Kidney (tissue), 14 donors: Measurements from ENCODE around the gene NAT9. TPM values are rescaled to one million over a fixed set of nuclear protein-coding genes. Genes with fewer than 3 reads are reported as not detected.

Experiments used
- DNase-seq, 5 donors: peaks; one replicate each; pipeline ENCODE4 v3.0.0-alpha.2; 2013 to 2020
- FAIRE-seq: peaks from 2 replicates; lab custom pipeline; 2012; peaks lifted over from hg19 to GRCh38; lab: Jason Lieb, UNC
- H3K27ac ChIP-seq, 2 donors: one replicate each; pipeline ENCODE4 v1.7.0; 2013; ENCODE audit warnings: low read depth in 2 of 2, low read length in 2 of 2, inconsistent platforms in 1 of 2
- H3K27me3 ChIP-seq: one replicate; pipeline ENCODE4 v1.7.1; 2013; ENCODE audit warnings: low read length, inconsistent platforms; ENCODE audit not compliant: control insufficient read depth, insufficient read depth
- H3K36me3 ChIP-seq, 3 donors: one replicate each; pipeline versions ENCODE4 v1.7.0 to v1.7.1; 2013; ENCODE audit warnings: low read length in 3 of 3, control low read depth in 1 of 3, inconsistent platforms in 1 of 3; ENCODE audit not compliant: insufficient read depth in 3 of 3, control insufficient read depth in 2 of 3
- H3K4me1 ChIP-seq, 3 donors: one replicate each; pipeline versions ENCODE4 v1.7.0 to v1.7.1; 2013; ENCODE audit warnings: low read length in 3 of 3, inconsistent platforms in 1 of 3, low read depth in 1 of 3; ENCODE audit not compliant: control insufficient read depth in 2 of 3, insufficient read depth in 2 of 3
- H3K4me3 ChIP-seq, 3 donors: one replicate each; pipeline versions ENCODE4 v1.7.0 to v1.8.1; 2013; ENCODE audit warnings: low read length in 3 of 3, control low read depth in 1 of 3, inconsistent platforms in 1 of 3
- H3K9ac ChIP-seq, 3 donors: one replicate each; pipeline versions ENCODE4 v1.7.0 to v1.7.1; 2013; ENCODE audit warnings: low read length in 3 of 3, control low read depth in 1 of 3, inconsistent platforms in 1 of 3
- H3K9me3 ChIP-seq, 3 donors: one replicate each; pipeline versions ENCODE4 v1.7.0 to v1.7.1; 2013; ENCODE audit warnings: low read length in 3 of 3, control low read depth in 1 of 3, inconsistent platforms in 1 of 3; ENCODE audit not compliant: control insufficient read depth in 2 of 3, insufficient read depth in 1 of 3
- CTCF ChIP-seq: IDR thresholded peaks from 3 replicates; pipeline ENCODE4 v1.5.1; 2012; ENCODE audit warnings: mild to moderate bottlenecking, moderate library complexity, borderline replicate concordance; ENCODE audit not compliant: insufficient read depth; ENCODE audit errors: extremely low read depth
- intact Hi-C: fragments of 100-400 bp; cut with DNase I; formaldehyde crosslinking; loops from one replicate; pipeline ENCODE4 v1.11.1; 2022
- polyA plus RNA-seq: library from polyadenylated mRNA; stranded (reverse); fragments of 350-450 nt; fragmentation: Illumina TruSeq; extraction: RNeasy Lipid Tissue Mini Kit (QIAGEN cat#74804); gene quantifications from one replicate; pipeline ENCODE4 v1.2.3, GENCODE V29; 2014; ENCODE audit warnings: low read depth, low replicate concordance; ENCODE audit not compliant: insufficient read depth
- total RNA-seq: library from RNA; stranded (reverse); fragmentation: NEBNext Ultra II Directional; extraction: Animal tissue kit (Norgen Biotek cat#: 25700); gene quantifications from one replicate; pipeline ENCODE4 v1.2.1, GENCODE V29; 2021
- donor health status: control.
- donor health status: control.
- donor health status: control.
- donor health status: control.
- donor health status: control.
- donor health status: DM: yes; HTN: yes; CAD: no.
- donor health status: Normal renal cell carcinoma (clear cell type).

The NAT9 gene
- total and polyA plus RNA-seq, 2 donors from 2014 or later = 33.5 to 41.5 TPM

- no peak overlapping the region for H3K4me3 ChIP-seq
- no peak overlapping the region for H3K27ac ChIP-seq
- TF ChIP-seq CTCF = no peak
- DNase-seq (no peak), FAIRE-seq (no peak)
- intact Hi-C loops = no loop called here
- H3K27me3 ChIP-seq = no peaks in the 10 kb centered on the region
- no peak overlapping the region for H3K9ac ChIP-seq
- H3K9me3 ChIP-seq = no peaks in the 10 kb centered on the region
- no peaks in the 10 kb centered on the region for H3K4me1 ChIP-seq
- H3K36me3 ChIP-seq = peaks cover 0 to 5% (median 4%) of the 10 kb centered on the region in 3 donors
Observed at GRCh38 chr17:74804683-74805082, 28.5 kb upstream of the NAT9 start.

GRCh38 chr17:74803971-74804370 is 27.8 kb upstream of the NAT9 start:
- intact Hi-C loops = no loop called here
- Histone ChIP-seq H3K9ac (no peak overlapping the region), H3K27ac (no peak overlapping the region), H3K9me3 (no peaks in the 10 kb centered on the region), H3K27me3 (no peaks in the 10 kb centered on the region), H3K36me3 (peaks cover 0 to 5% (median 4%) of the 10 kb centered on the region in 3 donors), H3K4me1 (no peaks in the 10 kb centered on the region), H3K4me3 (no peak overlapping the region)
- DNase-seq = no peak
- FAIRE-seq = no peak
- TF ChIP-seq CTCF = no peak

- FAIRE-seq (no peak), DNase-seq (no peak)
- no peak overlapping the region for H3K4me3 ChIP-seq
- no peaks in the 10 kb centered on the region for H3K4me1 ChIP-seq
- no peak overlapping the region for H3K9ac ChIP-seq
- H3K9me3 ChIP-seq = no peaks in the 10 kb centered on the region
- H3K27ac ChIP-seq = no peak overlapping the region
- intact Hi-C loops = no loop called here
- TF ChIP-seq CTCF = no peak
- H3K27me3 ChIP-seq = no peaks in the 10 kb centered on the region
- H3K36me3 ChIP-seq = peaks cover 0 to 5% (median 4%) of the 10 kb centered on the region in 3 donors
Observed at GRCh38 chr17:74803388-74803930, 27.3 kb upstream of the NAT9 start.

- H3K27me3 ChIP-seq = no peaks in the 10 kb centered on the region
- H3K4me1 ChIP-seq = no peaks in the 10 kb centered on the region
- no peak overlapping the region for H3K4me3 ChIP-seq
- TF ChIP-seq CTCF = no peak
- FAIRE-seq (no peak), DNase-seq (no peak)
- intact Hi-C loops = no loop called here
- no peak overlapping the region for H3K9ac ChIP-seq
- H3K36me3 ChIP-seq = peaks cover 0 to 9% (median 4%) of the 10 kb centered on the region in 3 donors
- H3K9me3 ChIP-seq = no peaks in the 10 kb centered on the region
- H3K27ac ChIP-seq = no peak overlapping the region
Observed at GRCh38 chr17:74801896-74802295, 25.8 kb upstream of the NAT9 start.
